22Rv1 (cell line): Measurements from ENCODE around the gene SLC8A3.

Experiments
- H3K27ac ChIP-seq: fragments of 450-650 bp; 2 replicates; pipeline ENCODE4 v1.5.1; 2017
- CTCF ChIP-seq: fragments of 450-650 bp; IDR thresholded peaks from 2 replicates; pipeline ENCODE4 v1.5.1; 2017; ENCODE audit warnings: mild to moderate bottlenecking
- ZFX ChIP-seq: fragments of 450-650 bp; IDR thresholded peaks from 2 replicates; pipeline ENCODE4 v1.6.1; 2017; ENCODE audit warnings: antibody characterized with exemption, borderline replicate concordance

Gene SLC8A3

GRCh38 chr14:70084226-70084625, 104.5 kb downstream of the SLC8A3 start:
- no peak for TF ChIP-seq ZFX
- no peak overlapping the region for H3K27ac ChIP-seq

GRCh38 chr14:70082394-70082793, 106.4 kb downstream of the SLC8A3 start:
- no peak for TF ChIP-seq CTCF
- TF ChIP-seq ZFX, result no peak
- no peak overlapping the region for H3K27ac ChIP-seq

GRCh38 chr14:70080076-70080475, 108.7 kb downstream of the SLC8A3 start:
- TF ChIP-seq CTCF (no peak), ZFX (no peak)
- no peak overlapping the region for H3K27ac ChIP-seq

DNA sequence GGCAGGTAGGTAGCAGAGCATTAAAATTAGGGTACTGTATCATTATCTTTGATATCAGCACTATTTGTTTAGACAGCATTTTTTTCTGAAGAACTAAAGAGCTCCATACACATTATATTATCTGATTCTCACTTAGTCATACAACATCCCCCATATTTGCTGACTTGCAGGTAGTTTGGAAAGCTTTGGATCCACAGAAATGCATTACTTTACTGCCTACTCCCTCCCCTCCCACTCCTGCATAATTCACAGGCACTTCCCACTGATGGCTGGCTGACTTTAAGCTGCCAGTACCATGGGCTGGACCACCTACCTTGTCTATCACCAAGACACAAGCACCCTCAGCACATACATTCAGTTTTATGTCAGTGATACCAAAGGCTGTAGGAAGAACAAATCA, 110.4 kb downstream of the SLC8A3 start:
- TF ChIP-seq ZFX (no peak), CTCF (no peak)
- H3K27ac ChIP-seq, result no peak overlapping the region

GRCh38 chr14:70077720-70078119, 111.0 kb downstream of the SLC8A3 start:
- H3K27ac ChIP-seq, result no peak overlapping the region
- TF ChIP-seq CTCF (no peak), ZFX (no peak)

- no peak overlapping the region for H3K27ac ChIP-seq
- TF ChIP-seq ZFX (no peak), CTCF (no peak)
These were observed 111.7 kb downstream of the SLC8A3 start for GRCh38 chr14:70077005-70077404.

- H3K27ac ChIP-seq, result no peak overlapping the region
- TF ChIP-seq ZFX, result no peak
- TF ChIP-seq CTCF, result peak; percentile 89
These were observed 114.7 kb downstream of the SLC8A3 start for GRCh38 chr14:70073924-70074566.

- no peak overlapping the region for H3K27ac ChIP-seq
- TF ChIP-seq ZFX, result no peak
- no peak for TF ChIP-seq CTCF
These were observed 119.6 kb downstream of the SLC8A3 start for GRCh38 chr14:70069186-70069585.
